VCaP (cell line): Measurements from ENCODE around the gene ATP1A2.
A peak's percentile ranks its signal among the peaks of the same experiment; 100 is the strongest.

Experiments
- H3K27ac ChIP-seq: fragments of 450-650 bp; 2 replicates; pipeline ENCODE4 v1.5.1; 2017
- TF ChIP-seq, protein P1 (sequence below): fragments of 450-650 bp; conservative IDR thresholded peaks from 2 replicates; pipeline ENCODE4 v1.5.1; 2017; ENCODE audit warnings: mild to moderate bottlenecking, moderate library complexity

ATP1A2 gene

DNA sequence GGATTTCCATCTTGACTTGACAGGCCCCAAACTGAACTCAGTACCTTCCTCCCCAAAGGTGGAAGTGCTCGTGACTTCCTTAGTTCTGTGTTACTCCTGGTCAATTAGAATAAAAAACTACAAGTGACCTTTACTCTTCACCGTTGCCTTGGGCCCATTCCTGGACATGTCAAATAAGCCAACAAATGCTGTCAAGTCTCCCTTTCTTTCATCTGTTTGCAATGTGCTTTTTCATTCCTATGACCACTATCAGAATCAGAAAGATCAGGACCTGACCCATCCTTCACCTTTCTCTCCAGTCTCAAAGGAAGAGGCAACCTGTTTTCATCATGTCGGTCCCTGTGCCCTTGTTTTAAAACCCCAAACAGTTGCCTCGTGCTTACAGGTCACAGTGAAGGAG is 40.7 kb upstream of the ATP1A2 start:
- no peak overlapping the region for H3K27ac ChIP-seq
- TF ChIP-seq, protein P1, sequence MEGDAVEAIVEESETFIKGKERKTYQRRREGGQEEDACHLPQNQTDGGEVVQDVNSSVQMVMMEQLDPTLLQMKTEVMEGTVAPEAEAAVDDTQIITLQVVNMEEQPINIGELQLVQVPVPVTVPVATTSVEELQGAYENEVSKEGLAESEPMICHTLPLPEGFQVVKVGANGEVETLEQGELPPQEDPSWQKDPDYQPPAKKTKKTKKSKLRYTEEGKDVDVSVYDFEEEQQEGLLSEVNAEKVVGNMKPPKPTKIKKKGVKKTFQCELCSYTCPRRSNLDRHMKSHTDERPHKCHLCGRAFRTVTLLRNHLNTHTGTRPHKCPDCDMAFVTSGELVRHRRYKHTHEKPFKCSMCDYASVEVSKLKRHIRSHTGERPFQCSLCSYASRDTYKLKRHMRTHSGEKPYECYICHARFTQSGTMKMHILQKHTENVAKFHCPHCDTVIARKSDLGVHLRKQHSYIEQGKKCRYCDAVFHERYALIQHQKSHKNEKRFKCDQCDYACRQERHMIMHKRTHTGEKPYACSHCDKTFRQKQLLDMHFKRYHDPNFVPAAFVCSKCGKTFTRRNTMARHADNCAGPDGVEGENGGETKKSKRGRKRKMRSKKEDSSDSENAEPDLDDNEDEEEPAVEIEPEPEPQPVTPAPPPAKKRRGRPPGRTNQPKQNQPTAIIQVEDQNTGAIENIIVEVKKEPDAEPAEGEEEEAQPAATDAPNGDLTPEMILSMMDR = no peak

- no peak overlapping the region for H3K27ac ChIP-seq
- TF ChIP-seq, protein P1 = no peak
These were observed 39.7 kb upstream of the ATP1A2 start for GRCh38 chr1:160075836-160076235.

GRCh38 chr1:160076295-160076694 is 39.3 kb upstream of the ATP1A2 start:
- TF ChIP-seq, protein P1 = no peak
- H3K27ac ChIP-seq = no peak overlapping the region

DNA sequence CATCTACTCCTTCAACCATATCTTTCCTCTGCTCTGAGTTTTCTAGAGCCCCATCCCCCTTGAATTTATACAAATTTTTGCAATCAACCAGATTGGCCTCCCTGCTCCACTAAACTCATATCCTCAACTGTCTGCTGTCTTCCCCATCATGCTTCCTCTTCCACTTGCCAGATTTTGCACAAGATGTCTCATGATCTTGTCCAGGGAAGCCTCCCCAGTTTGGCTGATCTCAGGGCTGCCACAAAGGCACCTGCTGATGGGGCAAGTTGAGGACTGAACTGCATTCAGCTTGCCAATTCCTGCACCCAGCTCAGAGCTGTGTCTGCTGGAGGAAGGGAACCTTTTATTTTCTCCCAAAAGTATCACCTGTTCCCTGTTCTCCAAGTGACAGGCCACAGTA is 38.1 kb upstream of the ATP1A2 start:
- TF ChIP-seq, protein P1 = no peak
- no peak overlapping the region for H3K27ac ChIP-seq

GRCh38 chr1:160078512-160079195 is 36.9 kb upstream of the ATP1A2 start:
- H3K27ac ChIP-seq = no peak overlapping the region
- TF ChIP-seq, protein P1 = peak; percentile 79

DNA sequence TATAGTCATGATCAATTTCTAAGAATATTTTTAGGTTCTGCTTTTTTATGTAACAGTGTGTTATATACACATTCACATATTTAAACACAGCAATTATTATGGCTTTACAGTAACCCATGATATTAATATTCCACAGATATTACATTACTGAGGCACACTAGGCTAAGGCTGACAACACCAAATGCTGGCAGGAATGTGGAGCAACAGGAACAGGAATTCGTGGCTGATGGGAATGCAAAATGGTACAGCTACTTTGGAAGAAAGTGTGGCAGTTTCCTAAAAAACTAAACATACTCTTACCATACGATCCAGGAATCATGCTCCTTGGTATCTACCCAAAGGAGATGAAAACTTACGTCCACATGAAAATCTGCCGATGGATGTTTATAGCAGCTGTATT is 36.1 kb upstream of the ATP1A2 start:
- no peak overlapping the region for H3K27ac ChIP-seq
- TF ChIP-seq, protein P1 = no peak

GRCh38 chr1:160080381-160081100 is 35.0 kb upstream of the ATP1A2 start:
- H3K27ac ChIP-seq = no peak overlapping the region

More at GRCh38 chr1:160080381-160081100, 35.0 kb upstream of the ATP1A2 start:
- TF ChIP-seq, protein P1 = no peak
